ENCODE data around the gene LASP1NB.

LASP1NB gene

GRCh38 chr17:38912221-38912813 lies 13.1 kb upstream of the LASP1NB start (continued):
- TF ChIP-seq ASH2L (IDR thresholded peaks at IDR 0.05; ENCODE audit: low read length), result no peak
- TF ChIP-seq BACH1 (IDR thresholded peaks at IDR 0.05; ENCODE audit: low read length), result no peak
